Fibroblast of mammary gland (primary cell): ENCODE results near the gene PPTC7.

Experiments used
- DNase-seq: peaks from one replicate; pipeline ENCODE4 v3.0.0-alpha.2; 2010; ENCODE audit warnings: low read depth
- H3K4me3 ChIP-seq: 2 replicates; pipeline ENCODE4 v1.5.1; 2011; ENCODE audit warnings: low read depth, mild to moderate bottlenecking, low read length, moderate library complexity; ENCODE audit not compliant: control insufficient read depth
- TF ChIP-seq, protein P1 (sequence below): conservative IDR thresholded peaks from 2 replicates; pipeline ENCODE4 v1.5.1; 2011; ENCODE audit warnings: low read depth, low read length, inconsistent platforms; ENCODE audit not compliant: control insufficient read depth, insufficient read depth

PPTC7 gene, protein sequence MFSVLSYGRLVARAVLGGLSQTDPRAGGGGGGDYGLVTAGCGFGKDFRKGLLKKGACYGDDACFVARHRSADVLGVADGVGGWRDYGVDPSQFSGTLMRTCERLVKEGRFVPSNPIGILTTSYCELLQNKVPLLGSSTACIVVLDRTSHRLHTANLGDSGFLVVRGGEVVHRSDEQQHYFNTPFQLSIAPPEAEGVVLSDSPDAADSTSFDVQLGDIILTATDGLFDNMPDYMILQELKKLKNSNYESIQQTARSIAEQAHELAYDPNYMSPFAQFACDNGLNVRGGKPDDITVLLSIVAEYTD

DNA sequence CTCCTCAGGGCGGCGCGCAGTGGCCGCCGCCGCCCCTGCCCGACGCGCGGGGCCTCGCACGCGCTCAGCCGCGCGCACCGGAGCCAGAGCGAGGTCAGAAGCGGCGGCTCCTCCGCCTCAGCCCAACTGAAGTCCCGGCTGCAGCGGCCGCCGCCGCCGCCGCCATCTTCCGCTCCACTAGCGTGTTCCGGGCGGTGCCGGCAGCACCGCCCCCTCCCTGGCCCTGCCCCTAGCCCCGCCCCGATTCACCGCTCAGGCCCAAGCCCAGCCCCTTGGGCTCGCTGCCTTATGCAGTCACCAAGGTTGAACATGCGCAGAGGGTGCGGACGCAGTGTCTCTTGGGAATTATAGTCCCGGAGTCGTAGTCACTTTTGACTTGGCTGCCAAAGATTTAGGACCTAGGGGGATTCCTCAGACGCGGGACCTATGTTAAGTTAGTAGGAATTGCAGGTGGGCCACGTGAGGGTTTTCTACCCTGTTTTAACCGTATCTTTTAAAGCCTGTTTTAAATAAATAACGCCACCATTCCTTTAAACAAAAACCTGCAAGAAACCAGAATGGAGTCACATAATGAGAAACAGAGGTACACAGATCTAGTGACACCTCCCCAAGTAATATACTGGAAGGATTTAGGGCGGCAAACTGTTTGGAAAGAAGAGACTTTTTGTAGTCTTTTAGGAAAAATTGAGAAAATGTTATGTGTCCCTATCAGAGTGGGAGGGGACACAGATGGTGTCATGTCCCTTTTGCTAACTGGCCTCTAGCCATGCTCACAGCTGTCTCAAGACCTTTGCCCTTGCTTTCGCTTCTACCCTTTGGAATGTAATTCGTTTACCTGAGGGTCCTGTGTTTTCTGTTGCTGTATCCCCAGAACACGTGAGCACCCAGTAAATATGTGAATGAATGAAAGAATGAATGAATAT is at the start of gene PPTC7:
Gene PPTC7 (minus strand): TSS at position 182 of the 923 bp plus-strand sequence. CDS start 287 bp downstream, outside the sequence.
- H3K4me3 ChIP-seq: peak within 1 kb of the TSS; percentile 91
- TF ChIP-seq, protein P1, sequence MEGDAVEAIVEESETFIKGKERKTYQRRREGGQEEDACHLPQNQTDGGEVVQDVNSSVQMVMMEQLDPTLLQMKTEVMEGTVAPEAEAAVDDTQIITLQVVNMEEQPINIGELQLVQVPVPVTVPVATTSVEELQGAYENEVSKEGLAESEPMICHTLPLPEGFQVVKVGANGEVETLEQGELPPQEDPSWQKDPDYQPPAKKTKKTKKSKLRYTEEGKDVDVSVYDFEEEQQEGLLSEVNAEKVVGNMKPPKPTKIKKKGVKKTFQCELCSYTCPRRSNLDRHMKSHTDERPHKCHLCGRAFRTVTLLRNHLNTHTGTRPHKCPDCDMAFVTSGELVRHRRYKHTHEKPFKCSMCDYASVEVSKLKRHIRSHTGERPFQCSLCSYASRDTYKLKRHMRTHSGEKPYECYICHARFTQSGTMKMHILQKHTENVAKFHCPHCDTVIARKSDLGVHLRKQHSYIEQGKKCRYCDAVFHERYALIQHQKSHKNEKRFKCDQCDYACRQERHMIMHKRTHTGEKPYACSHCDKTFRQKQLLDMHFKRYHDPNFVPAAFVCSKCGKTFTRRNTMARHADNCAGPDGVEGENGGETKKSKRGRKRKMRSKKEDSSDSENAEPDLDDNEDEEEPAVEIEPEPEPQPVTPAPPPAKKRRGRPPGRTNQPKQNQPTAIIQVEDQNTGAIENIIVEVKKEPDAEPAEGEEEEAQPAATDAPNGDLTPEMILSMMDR: no peak
- DNase-seq: peak; percentile 96

DNA sequence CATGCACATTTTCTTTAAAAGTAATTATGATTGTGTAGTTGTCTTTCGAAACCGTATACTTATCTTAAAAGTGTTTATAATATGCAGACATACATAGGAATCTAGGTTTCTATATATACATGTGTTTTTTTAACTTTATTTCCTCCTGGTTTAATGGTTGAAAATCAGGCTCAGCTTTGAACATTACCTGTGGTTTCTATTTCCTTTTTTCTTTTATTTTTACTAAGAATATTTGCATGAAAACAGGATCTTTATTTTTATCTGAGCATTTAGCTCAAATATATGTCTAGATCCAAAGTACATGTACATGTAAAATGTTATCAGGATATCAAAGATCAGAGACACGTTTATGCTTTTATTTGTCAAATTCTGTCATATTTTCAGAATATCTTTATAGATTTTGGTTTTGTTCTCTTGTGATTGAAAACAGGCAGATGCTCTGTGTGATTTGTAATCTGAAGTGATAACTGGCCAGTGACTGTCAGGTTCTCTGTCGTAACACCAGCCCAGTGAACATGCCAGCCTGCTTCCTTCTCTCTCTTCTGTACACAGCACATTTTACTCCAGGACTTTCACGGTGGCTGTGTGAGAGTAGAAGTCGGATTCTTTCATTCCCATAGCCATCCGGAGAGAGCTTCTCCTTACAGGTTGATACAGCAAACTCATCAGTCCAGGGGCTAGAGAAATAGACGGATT is 44.5 kb upstream of the PPTC7 start:
- TF ChIP-seq, protein P1: no peak
- H3K4me3 ChIP-seq: no peak overlapping the region
- no peak for DNase-seq

DNA sequence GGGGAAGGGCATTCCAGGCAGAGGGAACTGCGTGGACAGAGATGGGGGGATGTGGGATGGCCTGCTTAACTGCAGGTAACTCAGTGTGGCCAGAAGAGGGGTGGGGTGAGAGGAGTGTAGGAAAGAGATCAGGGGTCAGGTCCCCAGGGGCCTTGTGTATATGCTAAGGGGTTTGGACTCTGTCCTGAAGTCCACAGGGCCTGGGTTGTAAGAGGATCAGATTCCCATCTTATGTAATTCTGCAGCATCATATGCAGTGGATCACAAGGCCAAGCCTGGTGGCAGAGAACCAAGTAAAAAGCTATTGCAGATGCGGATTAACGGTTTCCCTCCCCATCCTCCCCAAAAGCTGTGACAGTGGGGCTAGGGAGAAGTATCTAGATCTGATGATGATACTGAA is 39.5 kb upstream of the PPTC7 start:
- TF ChIP-seq, protein P1: no peak
- peak; percentile 7 for DNase-seq
- H3K4me3 ChIP-seq: no peak overlapping the region

DNA sequence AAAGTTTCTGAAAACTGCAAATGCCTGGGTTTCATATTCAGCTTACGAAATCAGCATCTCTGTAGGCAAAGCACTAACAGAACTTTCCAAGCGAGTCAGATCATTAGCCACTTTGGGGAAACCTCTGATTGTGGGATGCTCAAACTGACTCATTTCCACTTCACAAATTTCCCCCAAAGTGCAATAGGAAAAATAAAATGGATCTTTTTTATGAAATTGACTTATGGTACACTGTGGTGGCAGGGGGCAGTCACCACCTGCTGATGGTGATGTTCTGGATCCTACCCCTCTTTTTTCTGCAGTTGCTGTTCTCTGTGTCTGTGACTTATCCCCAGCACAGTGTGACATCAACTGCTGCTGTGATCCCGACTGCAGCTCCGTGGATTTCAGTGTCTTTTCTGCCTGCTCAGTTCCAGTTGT is 36.4 kb upstream of the PPTC7 start:
- TF ChIP-seq, protein P1: no peak
- no peak overlapping the region for H3K4me3 ChIP-seq
- peak; percentile 28 for DNase-seq

DNA sequence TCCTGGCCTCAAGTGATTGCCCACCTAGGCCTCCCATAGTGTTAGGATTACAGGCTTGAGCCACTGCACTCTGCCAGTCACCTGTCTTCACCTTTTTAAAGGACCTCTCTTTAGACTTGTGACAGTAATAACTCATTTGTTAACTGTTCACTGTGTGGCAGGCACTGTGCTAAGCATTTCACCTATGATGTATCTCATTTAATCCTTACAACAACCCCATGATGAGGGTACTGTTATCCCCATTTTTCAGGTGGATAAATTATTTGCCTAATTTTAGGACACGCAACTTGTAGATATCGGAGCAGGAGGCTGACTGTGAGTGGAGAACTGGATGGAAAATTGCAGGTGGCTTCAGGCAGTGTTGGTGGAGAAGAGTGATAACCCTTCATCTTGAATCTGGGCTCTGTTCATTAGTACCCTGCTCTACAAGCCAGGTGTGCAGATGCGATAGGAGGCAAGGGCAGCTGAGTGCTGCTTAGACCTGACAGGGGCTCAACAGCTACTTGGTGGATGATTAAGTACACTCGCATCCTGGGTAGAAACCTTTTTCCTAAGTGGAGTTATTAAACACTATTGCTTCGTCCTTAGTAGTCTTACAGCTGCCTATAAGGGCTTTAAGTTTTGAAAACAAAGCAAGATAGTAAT is 33.5 kb upstream of the PPTC7 start:
- DNase-seq: no peak
- TF ChIP-seq, protein P1: no peak

DNA sequence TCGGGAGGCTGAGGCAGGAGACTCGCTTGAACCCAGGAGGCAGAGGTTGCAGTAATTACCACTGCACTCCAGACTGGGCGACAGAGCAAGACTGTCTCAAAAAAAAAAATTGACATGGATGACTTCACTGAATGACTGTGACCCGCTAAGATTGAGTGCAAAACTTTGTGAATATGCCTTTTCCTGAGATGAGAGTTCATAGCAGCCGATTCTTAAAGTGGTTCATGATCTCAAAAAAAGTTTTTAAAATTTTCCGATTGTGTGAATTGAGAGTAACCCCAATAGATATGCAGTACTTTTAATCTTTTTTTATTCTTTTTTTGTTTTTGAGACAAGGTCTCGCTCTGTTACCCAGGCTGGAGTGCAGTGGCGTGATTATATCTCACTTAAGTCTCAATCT is 32.1 kb upstream of the PPTC7 start:
- H3K4me3 ChIP-seq: no peak overlapping the region
- TF ChIP-seq, protein P1: no peak
- no peak for DNase-seq

More for the DNA sequence above, 33.5 kb upstream of the PPTC7 start:
- no peak overlapping the region for H3K4me3 ChIP-seq
